Gastroesophageal sphincter (tissue), 3 donors: Measurements from ENCODE around the gene RAP1A.

Experiments
- EP300 ChIP-seq: sonication (generic); formaldehyde crosslinking; IDR thresholded peaks from one replicate; pipeline ENCODE4 v1.6.1; 2017; ENCODE audit warnings: antibody characterized with exemption, mild to moderate bottlenecking
- POLR2AphosphoS5 ChIP-seq: sonication (generic); formaldehyde crosslinking; IDR thresholded peaks from one replicate; pipeline ENCODE4 v1.6.1; 2017; ENCODE audit warnings: antibody characterized with exemption
- TF ChIP-seq, protein P1 (sequence below), 4 experiments: fragments of 200-600 bp in 2 of 4; fragments of 450-650 bp in 2 of 4; sonication (generic) in 1 of 4; IDR thresholded peaks; one replicate each; pipeline ENCODE4 v1.5.1; 2017 to 2019; ENCODE audit warnings: antibody characterized with exemption in 4 of 4, mild to moderate bottlenecking in 2 of 4, moderate library complexity in 2 of 4

GRCh38 chr1:111725192-111725591 is 105.6 kb downstream of the RAP1A start:
- TF ChIP-seq, protein P1, sequence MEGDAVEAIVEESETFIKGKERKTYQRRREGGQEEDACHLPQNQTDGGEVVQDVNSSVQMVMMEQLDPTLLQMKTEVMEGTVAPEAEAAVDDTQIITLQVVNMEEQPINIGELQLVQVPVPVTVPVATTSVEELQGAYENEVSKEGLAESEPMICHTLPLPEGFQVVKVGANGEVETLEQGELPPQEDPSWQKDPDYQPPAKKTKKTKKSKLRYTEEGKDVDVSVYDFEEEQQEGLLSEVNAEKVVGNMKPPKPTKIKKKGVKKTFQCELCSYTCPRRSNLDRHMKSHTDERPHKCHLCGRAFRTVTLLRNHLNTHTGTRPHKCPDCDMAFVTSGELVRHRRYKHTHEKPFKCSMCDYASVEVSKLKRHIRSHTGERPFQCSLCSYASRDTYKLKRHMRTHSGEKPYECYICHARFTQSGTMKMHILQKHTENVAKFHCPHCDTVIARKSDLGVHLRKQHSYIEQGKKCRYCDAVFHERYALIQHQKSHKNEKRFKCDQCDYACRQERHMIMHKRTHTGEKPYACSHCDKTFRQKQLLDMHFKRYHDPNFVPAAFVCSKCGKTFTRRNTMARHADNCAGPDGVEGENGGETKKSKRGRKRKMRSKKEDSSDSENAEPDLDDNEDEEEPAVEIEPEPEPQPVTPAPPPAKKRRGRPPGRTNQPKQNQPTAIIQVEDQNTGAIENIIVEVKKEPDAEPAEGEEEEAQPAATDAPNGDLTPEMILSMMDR (IDR thresholded peaks at IDR 0.05), result no peak
- no peak for TF ChIP-seq EP300
- TF ChIP-seq POLR2AphosphoS5, result no peak
